ENCODE results near the gene IKBKE.

IKBKE gene

GRCh38 chr1:206526064-206526911 is 56.0 kb downstream of the IKBKE start:
- TF ChIP-seq Cebpa-rat (IDR thresholded peaks at IDR 0.05), result no peak
- peaks cover 19% of the 10 kb centered on the region; the same call in 1 of the 2 replicates for H3K4me1 ChIP-seq
- peaks cover 10% of the 10 kb centered on the region; the same call in 1 of the 2 replicates for H3K9me3 ChIP-seq
- H4K20me1 ChIP-seq, result peaks cover 10% of the 10 kb centered on the region; the same call in 1 of the 2 replicates
- no peak overlapping the region for H3K4me2 ChIP-seq
- H3K27me3 ChIP-seq, result no peaks in the 10 kb centered on the region
- H3K9ac ChIP-seq, result no peak overlapping the region
- no peak overlapping the region for H3K27ac ChIP-seq
- H3K36me3 ChIP-seq, result peaks cover 56% of the 10 kb centered on the region
- H3K4me3 ChIP-seq, result no peak overlapping the region

GRCh38 chr1:206529425-206529824 is 59.1 kb downstream of the IKBKE start:
- H3K36me3 ChIP-seq, result peaks cover 48% of the 10 kb centered on the region
- peaks cover 39% of the 10 kb centered on the region for H3K4me1 ChIP-seq
- no peak overlapping the region for H3K27ac ChIP-seq
- no peak for TF ChIP-seq Cebpa-rat (IDR thresholded peaks at IDR 0.05)
- peaks cover 10% of the 10 kb centered on the region; the same call in 1 of the 2 replicates for H3K9me3 ChIP-seq
- no peak overlapping the region for H3K4me3 ChIP-seq
- no peak overlapping the region for H3K9ac ChIP-seq
- peaks cover 14% of the 10 kb centered on the region; the same call in 1 of the 2 replicates for H4K20me1 ChIP-seq
- H3K27me3 ChIP-seq, result no peaks in the 10 kb centered on the region
- H3K4me2 ChIP-seq, result no peak overlapping the region

- no peak for TF ChIP-seq Cebpa-rat (IDR thresholded peaks at IDR 0.05)
- peaks cover 26% of the 10 kb centered on the region for H3K36me3 ChIP-seq
- H3K4me1 ChIP-seq, result peaks cover 56% of the 10 kb centered on the region
- no peak overlapping the region for H3K4me3 ChIP-seq
- H3K9ac ChIP-seq, result no peak overlapping the region
- 0 out of 2 replicates have a peak overlapping the region, but pooled peaks have one; percentile 78 for H3K4me2 ChIP-seq
- H3K27me3 ChIP-seq, result no peaks in the 10 kb centered on the region
- peaks cover 10% of the 10 kb centered on the region; the same call in 1 of the 2 replicates for H3K9me3 ChIP-seq
- H3K27ac ChIP-seq, result 0 out of 2 replicates have a peak overlapping the region, but pooled peaks have one; percentile 24
- peaks cover 22% of the 10 kb centered on the region; the same call in 1 of the 2 replicates for H4K20me1 ChIP-seq
These were observed 62.1 kb downstream of the IKBKE start for GRCh38 chr1:206532368-206532767.

- TF ChIP-seq Cebpa-rat (IDR thresholded peaks at IDR 0.05), result no peak
- no peak overlapping the region for H3K4me3 ChIP-seq
- H3K36me3 ChIP-seq, result peaks cover 10% of the 10 kb centered on the region
- peak overlapping the region; percentile 48 for H3K27ac ChIP-seq
- H4K20me1 ChIP-seq, result peaks cover 20% of the 10 kb centered on the region; the same call in 1 of the 2 replicates
- H3K4me1 ChIP-seq, result peaks cover 78% of the 10 kb centered on the region
- H3K9me3 ChIP-seq, result 0 out of 2 replicates have a peak, but pooled peaks cover 3% of the 10 kb centered on the region
- H3K27me3 ChIP-seq, result no peaks in the 10 kb centered on the region
- peak overlapping the region; percentile 78 for H3K4me2 ChIP-seq
- H3K9ac ChIP-seq, result peak overlapping the region; percentile 45
These were observed 64.3 kb downstream of the IKBKE start for GRCh38 chr1:206534552-206534951.

GRCh38 chr1:206535853-206536188 is 65.5 kb downstream of the IKBKE start:
- Histone ChIP-seq H3K4me3 (no peak overlapping the region), H3K27me3 (no peaks in the 10 kb centered on the region), H3K9ac (no peak overlapping the region), H3K9me3 (no peaks in the 10 kb centered on the region), H3K27ac (no peak overlapping the region), H3K36me3 (peaks cover 5% of the 10 kb centered on the region), H3K4me2 (peak overlapping the region; percentile 78), H4K20me1 (peaks cover 20% of the 10 kb centered on the region; the same call in 1 of the 2 replicates), H3K4me1 (peaks cover 90% of the 10 kb centered on the region)
- no peak for TF ChIP-seq Cebpa-rat (IDR thresholded peaks at IDR 0.05)

GRCh38 chr1:206537141-206537540 is 66.9 kb downstream of the IKBKE start:
- peaks cover 20% of the 10 kb centered on the region; the same call in 1 of the 2 replicates for H4K20me1 ChIP-seq
- peaks cover 100% of the 10 kb centered on the region for H3K4me1 ChIP-seq
- H3K9me3 ChIP-seq, result no peaks in the 10 kb centered on the region
- no peak for TF ChIP-seq Cebpa-rat (IDR thresholded peaks at IDR 0.05)
- no peak overlapping the region; the same call in 1 of the 2 replicates for H3K9ac ChIP-seq
- H3K4me3 ChIP-seq, result no peak overlapping the region
- H3K27ac ChIP-seq, result no peak overlapping the region
- H3K27me3 ChIP-seq, result no peaks in the 10 kb centered on the region
- H3K36me3 ChIP-seq, result no peaks in the 10 kb centered on the region
- peak overlapping the region; percentile 89 for H3K4me2 ChIP-seq

- Histone ChIP-seq H3K36me3 (peaks cover under 1% of the 10 kb centered on the region; the same call in 1 of the 2 replicates), H3K27me3 (no peaks in the 10 kb centered on the region), H3K4me1 (peaks cover 100% of the 10 kb centered on the region), H4K20me1 (peaks cover 20% of the 10 kb centered on the region; the same call in 1 of the 2 replicates), H3K9me3 (no peaks in the 10 kb centered on the region), H3K4me2 (peak overlapping the region; percentile 89), H3K9ac (peak overlapping the region; percentile 21; the same call in 1 of the 2 replicates), H3K4me3 (no peak overlapping the region), H3K27ac (peak overlapping the region; percentile 25; the same call in 1 of the 2 replicates)
- no peak for TF ChIP-seq Cebpa-rat (IDR thresholded peaks at IDR 0.05)
These were observed 68.0 kb downstream of the IKBKE start for GRCh38 chr1:206538086-206538770.

- H3K4me1 ChIP-seq, result peaks cover 100% of the 10 kb centered on the region
- peak overlapping the region; percentile 89 for H3K4me2 ChIP-seq
- H3K4me3 ChIP-seq, result no peak overlapping the region
- H3K36me3 ChIP-seq, result peaks cover 5% of the 10 kb centered on the region; the same call in 1 of the 2 replicates
- H3K27ac ChIP-seq, result peak overlapping the region; percentile 86
- H3K27me3 ChIP-seq, result no peaks in the 10 kb centered on the region
- peaks cover 14% of the 10 kb centered on the region; the same call in 1 of the 2 replicates for H4K20me1 ChIP-seq
- H3K9ac ChIP-seq, result peak overlapping the region; percentile 66; the same call in 1 of the 2 replicates
- TF ChIP-seq Cebpa-rat (IDR thresholded peaks at IDR 0.05), result no peak
- no peaks in the 10 kb centered on the region for H3K9me3 ChIP-seq
These were observed 68.8 kb downstream of the IKBKE start for GRCh38 chr1:206538901-206539640.

Data from BLaER1 (cell line).